Transverse colon (tissue), 3 donors: Measurements from ENCODE around the gene ENTPD3.

ENCODE experiments used
- POLR2A ChIP-seq: fragments of 450-650 bp; IDR thresholded peaks from one replicate; pipeline ENCODE4 v1.6.1; 2016; ENCODE audit warnings: antibody characterized with exemption, mild to moderate bottlenecking, moderate library complexity
- POLR2AphosphoS5 ChIP-seq, 3 donors: sonication (generic); formaldehyde crosslinking; IDR thresholded peaks; one replicate each; pipeline ENCODE4 v1.6.1; 2016; ENCODE audit warnings: antibody characterized with exemption in 3 of 3

GRCh38 chr3:40363674-40364073 lies 23.3 kb upstream of the ENTPD3 start:
- TF ChIP-seq POLR2AphosphoS5 (IDR thresholded peaks at IDR 0.05) (no peak), POLR2A (no peak)
